Endothelial cell of umbilical vein (primary cell): Measurements from ENCODE around the gene TTLL11. TPM values are rescaled to one million over a fixed set of nuclear protein-coding genes. Genes with fewer than 3 reads are reported as not detected.

ENCODE experiments used
- BruUV-seq: library from RNA; stranded (reverse); fragments of 400-500 nt; replicated peaks from 2 replicates; lab custom pipeline; 2021; lab: Mats Ljungman, UMichigan
- CTCF ChIA-PET: fragments of 300-600, 350-600 bp; sonication (Branson Sonifier 250); formaldehyde crosslinking; loops from one replicate; lab custom pipeline; 2021; ENCODE audit warnings: antibody characterized with exemption, inconsistent platforms; lab: Charles Lee
- POLR2A ChIA-PET: fragments of 300-600, 350-600 bp; sonication (Branson Sonifier 250); formaldehyde crosslinking; loops from one replicate; lab custom pipeline; 2021; ENCODE audit warnings: antibody characterized with exemption, inconsistent platforms; lab: Charles Lee
- DNase-seq: peaks from one replicate; pipeline ENCODE4 v3.0.0-alpha.2; 2011; ENCODE audit warnings: low read depth, low spot score
- FAIRE-seq: peaks from 2 replicates; lab custom pipeline; 2011; peaks lifted over from hg19 to GRCh38; lab: Jason Lieb, UNC
- H2AFZ ChIP-seq: 2 replicates; pipeline ENCODE4 v1.6.0; 2012; ENCODE audit warnings: low read depth, low read length, control low read depth, inconsistent platforms
- H3K27ac ChIP-seq: 2 replicates; pipeline ENCODE4 v1.5.1; 2011; ENCODE audit warnings: low read depth, mild to moderate bottlenecking, control low read depth, low read length, moderate library complexity; ENCODE audit not compliant: insufficient read depth
- H3K27me3 ChIP-seq, 2 experiments: 2 replicates each; pipeline versions ENCODE4 v1.6.0 to v1.6.1; 2011; ENCODE audit warnings: low read length in 2 of 2, mixed read lengths in 1 of 2; ENCODE audit not compliant: control insufficient read depth in 2 of 2, insufficient read depth in 2 of 2
- H3K36me3 ChIP-seq, 2 experiments: 2 replicates in 1 of 2; 3 replicates in 1 of 2; pipeline ENCODE4 v1.5.1; 2011; ENCODE audit warnings: low read length in 2 of 2, mild to moderate bottlenecking in 1 of 2, moderate library complexity in 1 of 2; ENCODE audit not compliant: control insufficient read depth in 2 of 2, insufficient read depth in 2 of 2; ENCODE audit errors: extremely low read depth in 1 of 2
- H3K4me1 ChIP-seq: 3 replicates; pipeline ENCODE4 v1.5.1; 2011; ENCODE audit warnings: mild to moderate bottlenecking, low read length; ENCODE audit not compliant: control insufficient read depth, insufficient read depth; ENCODE audit errors: extremely low read depth
- H3K4me2 ChIP-seq: 2 replicates; pipeline ENCODE4 v1.6.1; 2011; ENCODE audit warnings: low read length, control low read depth, mixed read lengths; ENCODE audit not compliant: insufficient read depth
- H3K4me3 ChIP-seq, 3 experiments: fragments of 200-600 bp in 1 of 3; sonication (generic), shearing (Covaris generic) in 1 of 3; replicated peaks in 1 of 3; 2 replicates each; pipeline ENCODE4 v1.5.1; 2011 to 2016; ENCODE audit warnings: control low read depth in 3 of 3, low read length in 3 of 3, mild to moderate bottlenecking in 2 of 3, inconsistent platforms in 1 of 3, low read depth in 1 of 3, moderate library complexity in 1 of 3; ENCODE audit not compliant: insufficient read depth in 1 of 3
- H3K79me2 ChIP-seq: 2 replicates; pipeline ENCODE4 v1.6.0; 2012; ENCODE audit warnings: low read length, inconsistent platforms; ENCODE audit not compliant: control insufficient read depth, insufficient read depth
- H3K9ac ChIP-seq: replicated peaks from 2 replicates; pipeline ENCODE3; 2011; ENCODE audit warnings: low read length, control low read depth; ENCODE audit not compliant: insufficient read depth; ENCODE audit errors: extremely low read depth
- H3K9me1 ChIP-seq: replicated peaks from 3 replicates; pipeline ENCODE4 v1.6.0; 2011; ENCODE audit warnings: mild to moderate bottlenecking, low read length; ENCODE audit not compliant: control insufficient read depth, insufficient read depth; ENCODE audit errors: extremely low read depth
- H3K9me3 ChIP-seq: replicated peaks from 2 replicates; pipeline ENCODE4 v1.5.1; 2012; ENCODE audit warnings: low read length, inconsistent platforms; ENCODE audit not compliant: control insufficient read depth, insufficient read depth
- H4K20me1 ChIP-seq: replicated peaks from 2 replicates; pipeline ENCODE3; 2011; ENCODE audit warnings: mild to moderate bottlenecking, low read length; ENCODE audit not compliant: control insufficient read depth, insufficient read depth; ENCODE audit errors: extremely low read depth
- CTCF ChIP-seq, 2 donors: IDR thresholded peaks; 1 replicate in 1 of 2; 2 replicates in 1 of 2; pipeline ENCODE4 v1.5.1; 2011; ENCODE audit warnings: low read length in 2 of 2, mild to moderate bottlenecking in 2 of 2, moderate library complexity in 2 of 2, control low read depth in 1 of 2, inconsistent platforms in 1 of 2, low read depth in 1 of 2; ENCODE audit not compliant: insufficient read depth in 1 of 2; ENCODE audit errors: extremely low read depth in 1 of 2
- EZH2 ChIP-seq: IDR thresholded peaks from 2 replicates; pipeline ENCODE4 v1.6.1; 2012; ENCODE audit warnings: borderline replicate concordance, low read depth, mild to moderate bottlenecking, moderate library complexity, low read length, inconsistent platforms; ENCODE audit not compliant: severe bottlenecking
- FOS ChIP-seq: IDR thresholded peaks from 2 replicates; pipeline ENCODE4 v1.6.1; 2011; ENCODE audit warnings: mild to moderate bottlenecking, low read length, moderate library complexity, borderline replicate concordance; ENCODE audit not compliant: insufficient read depth
- GATA2 ChIP-seq: IDR thresholded peaks from 2 replicates; pipeline ENCODE4 v1.7.0; 2011; ENCODE audit warnings: low read depth, mild to moderate bottlenecking, moderate library complexity, mixed read lengths, low read length; ENCODE audit not compliant: insufficient read length, insufficient read depth
- JUN ChIP-seq: IDR thresholded peaks from 2 replicates; pipeline ENCODE4 v1.6.1; 2011; ENCODE audit warnings: borderline replicate concordance, low read depth; ENCODE audit not compliant: insufficient read length, insufficient read depth
- MAX ChIP-seq: IDR thresholded peaks from 2 replicates; pipeline ENCODE4 v1.6.1; 2011; ENCODE audit not compliant: insufficient read depth, insufficient read length
- MYC ChIP-seq: IDR thresholded peaks from one replicate; pipeline ENCODE4 v1.6.1; 2011; ENCODE audit warnings: mild to moderate bottlenecking, low read depth, low read length
- POLR2A ChIP-seq: IDR thresholded peaks from 2 replicates; pipeline ENCODE4 v1.6.1; 2012; ENCODE audit warnings: low read depth, mild to moderate bottlenecking, control low read depth, low read length
- POLR2AphosphoS5 ChIP-seq: IDR thresholded peaks from 2 replicates; pipeline ENCODE4 v1.6.1; 2012; ENCODE audit warnings: low read depth, mild to moderate bottlenecking, control low read depth, low read length, moderate library complexity; ENCODE audit not compliant: insufficient read depth
- dilution Hi-C: fragments of 300-500 bp; cut with MboI; formaldehyde crosslinking; loops from one replicate; pipeline ENCODE4 v1.15.0; 2019; ENCODE audit warnings: low sequenced_read_pairs; ENCODE audit not compliant: extremely low pct_ligation_motif_present
- intact Hi-C: fragments of 100-400 bp; cut with micrococcal nuclease; formaldehyde crosslinking; loops from one replicate; pipeline ENCODE4 v1.10.0; 2022
- polyA plus RNA-seq, 4 experiments: library from polyadenylated mRNA; depleted of rRNA in 3 of 4; stranded (reverse) in 3 of 4; unstranded in 1 of 4; fragments of >200 nt; gene quantifications; 2 replicates each; pipeline versions ENCODE4 v1.2.1 to v1.2.3, GENCODE V29; 2011 to 2012; ENCODE audit warnings: missing spikeins in 1 of 4
- total RNA-seq: library from RNA; stranded (reverse); gene quantifications from 2 replicates; pipeline ENCODE4 v1.2.3, GENCODE V29; 2021

TTLL11 gene
- total and polyA plus RNA-seq, 2 donors (not counting 3 experiments of a cell fraction or from before 2014, with no cell fraction given): 4.9 to 5.1 TPM

GRCh38 chr9:121852241-121852640 is 240.9 kb downstream of the TTLL11 start:
- BruUV-seq: no TSS peak
- Histone ChIP-seq H3K9me3 (no peaks in the 10 kb centered on the region), H3K4me1 (no peaks in the 10 kb centered on the region), H3K4me2 (no peak overlapping the region), H3K27ac (no peak overlapping the region), H3K9me1 (no peaks in the 10 kb centered on the region), H3K4me3 (no peak overlapping the region), H3K36me3 (no peaks in the 10 kb centered on the region), H3K27me3 (no peaks in the 10 kb centered on the region), H3K79me2 (no peaks in the 10 kb centered on the region), H2AFZ (no peak overlapping the region), H4K20me1 (no peaks in the 10 kb centered on the region), H3K9ac (no peak overlapping the region)
- DNase-seq (no peak), FAIRE-seq (no peak)
- intact Hi-C loops: no loop called here
- CTCF ChIA-PET: no interaction called here
- TF ChIP-seq EZH2: no peak
- TF ChIP-seq GATA2: no peak
- no peak for TF ChIP-seq MYC
- dilution Hi-C loops: no loop called here
- POLR2A ChIA-PET: no interaction called here

DNA sequence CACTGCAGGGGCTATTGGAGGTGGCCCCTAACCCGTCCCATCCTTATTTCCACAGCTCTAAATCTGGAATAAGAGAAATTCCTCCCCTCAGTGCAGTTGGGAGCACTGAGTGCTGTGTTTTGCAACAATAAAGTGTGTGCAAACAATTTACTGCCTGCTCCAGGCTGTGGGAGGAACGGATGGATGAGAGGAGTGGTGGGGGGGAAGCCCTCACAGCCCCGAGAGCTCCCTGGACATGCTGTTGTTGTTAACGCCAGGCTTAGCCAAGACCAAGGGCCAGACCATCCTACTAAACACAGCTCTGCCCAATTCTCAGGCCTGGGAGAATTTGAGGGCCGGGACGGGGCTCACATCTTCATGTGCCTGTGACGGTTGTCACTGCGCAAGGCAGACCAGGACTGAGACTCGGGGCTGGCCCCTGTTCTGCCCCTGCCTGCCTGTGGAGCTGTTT is 241.4 kb downstream of the TTLL11 start:
- H3K79me2 ChIP-seq: no peaks in the 10 kb centered on the region
- no peak overlapping the region for H3K4me2 ChIP-seq
- H3K9me1 ChIP-seq: no peaks in the 10 kb centered on the region
- no peaks in the 10 kb centered on the region for H3K4me1 ChIP-seq
- dilution Hi-C loops: no loop called here
- no peak for FAIRE-seq
- CTCF ChIA-PET: interaction anchor here (1.6 kb wide), 1 partner anchor 10 kb away, joined by 6 read pairs; no protein-coding TSS in a partner anchor
- H4K20me1 ChIP-seq: no peaks in the 10 kb centered on the region
- no peaks in the 10 kb centered on the region for H3K27me3 ChIP-seq
- intact Hi-C loops: no loop called here
- no peak overlapping the region for H3K9ac ChIP-seq
- DNase-seq: no peak
- TF ChIP-seq POLR2AphosphoS5 (no peak), JUN (no peak), FOS (no peak), MYC (no peak), MAX (no peak), EZH2 (no peak), POLR2A (no peak), CTCF (IDR thresholded peaks at IDR 0.05; ENCODE audit: extremely low read depth in 1 of 2, insufficient read depth in 1 of 2, low read depth in 1 of 2, low read length in 2 of 2) (no peak), GATA2 (no peak)
- no peak overlapping the region for H3K27ac ChIP-seq
- H2AFZ ChIP-seq: no peak overlapping the region
- no peak overlapping the region for H3K4me3 ChIP-seq
- no peaks in the 10 kb centered on the region for H3K9me3 ChIP-seq
- POLR2A ChIA-PET: no interaction called here
- no TSS peak for BruUV-seq
- no peaks in the 10 kb centered on the region for H3K36me3 ChIP-seq
